ENCODE results near the gene NTN4. TPM values are rescaled to one million over a fixed set of nuclear protein-coding genes. Genes with fewer than 3 reads are reported as not detected.

NTN4 gene
- polyA plus RNA-seq, 1 experiment, result 582 TPM

DNA sequence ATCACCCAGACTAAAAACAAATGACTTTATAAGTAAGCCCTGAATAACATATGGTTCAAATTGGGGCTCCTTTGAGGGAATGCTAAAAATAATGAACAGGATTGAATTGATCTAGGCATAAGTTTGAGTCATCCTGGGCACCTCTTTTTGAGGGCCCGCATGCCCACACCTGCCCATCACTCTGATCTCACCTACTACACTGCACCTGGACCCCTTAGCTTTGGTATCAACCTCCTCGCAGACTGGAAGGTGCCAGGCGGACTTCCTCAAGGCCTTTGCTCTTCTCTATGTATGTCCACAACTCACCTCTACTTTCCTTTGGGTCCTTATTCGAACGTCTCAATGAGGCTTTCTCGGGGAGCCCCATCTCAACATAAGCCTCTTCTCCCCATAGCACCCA lies 17.2 kb downstream of the NTN4 start:
- Histone ChIP-seq H3K36me3 (ENCODE audit: control insufficient read depth, insufficient read depth, low read length) (0 out of 2 replicates have a peak, but pooled peaks cover 1% of the 10 kb centered on the region), H3K4me3 (ENCODE audit: low read depth, low read length) (no peak overlapping the region), H3K27me3 (ENCODE audit: control insufficient read depth, insufficient read depth, low read length) (no peaks in the 10 kb centered on the region)
- ChIA-PET CTCF (interaction anchor here (0.7 to 1.4 kb wide), 2 partner anchors 10 to 20 kb away, joined by 3 read pairs; no protein-coding TSS in a partner anchor), POLR2A (no interaction called here)
- DNase-seq (ENCODE audit: low read depth), result no peak
- TF ChIP-seq, protein P1, sequence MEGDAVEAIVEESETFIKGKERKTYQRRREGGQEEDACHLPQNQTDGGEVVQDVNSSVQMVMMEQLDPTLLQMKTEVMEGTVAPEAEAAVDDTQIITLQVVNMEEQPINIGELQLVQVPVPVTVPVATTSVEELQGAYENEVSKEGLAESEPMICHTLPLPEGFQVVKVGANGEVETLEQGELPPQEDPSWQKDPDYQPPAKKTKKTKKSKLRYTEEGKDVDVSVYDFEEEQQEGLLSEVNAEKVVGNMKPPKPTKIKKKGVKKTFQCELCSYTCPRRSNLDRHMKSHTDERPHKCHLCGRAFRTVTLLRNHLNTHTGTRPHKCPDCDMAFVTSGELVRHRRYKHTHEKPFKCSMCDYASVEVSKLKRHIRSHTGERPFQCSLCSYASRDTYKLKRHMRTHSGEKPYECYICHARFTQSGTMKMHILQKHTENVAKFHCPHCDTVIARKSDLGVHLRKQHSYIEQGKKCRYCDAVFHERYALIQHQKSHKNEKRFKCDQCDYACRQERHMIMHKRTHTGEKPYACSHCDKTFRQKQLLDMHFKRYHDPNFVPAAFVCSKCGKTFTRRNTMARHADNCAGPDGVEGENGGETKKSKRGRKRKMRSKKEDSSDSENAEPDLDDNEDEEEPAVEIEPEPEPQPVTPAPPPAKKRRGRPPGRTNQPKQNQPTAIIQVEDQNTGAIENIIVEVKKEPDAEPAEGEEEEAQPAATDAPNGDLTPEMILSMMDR (IDR thresholded peaks at IDR 0.05; ENCODE audit: insufficient read depth, low read depth, low read length), result no peak

DNA sequence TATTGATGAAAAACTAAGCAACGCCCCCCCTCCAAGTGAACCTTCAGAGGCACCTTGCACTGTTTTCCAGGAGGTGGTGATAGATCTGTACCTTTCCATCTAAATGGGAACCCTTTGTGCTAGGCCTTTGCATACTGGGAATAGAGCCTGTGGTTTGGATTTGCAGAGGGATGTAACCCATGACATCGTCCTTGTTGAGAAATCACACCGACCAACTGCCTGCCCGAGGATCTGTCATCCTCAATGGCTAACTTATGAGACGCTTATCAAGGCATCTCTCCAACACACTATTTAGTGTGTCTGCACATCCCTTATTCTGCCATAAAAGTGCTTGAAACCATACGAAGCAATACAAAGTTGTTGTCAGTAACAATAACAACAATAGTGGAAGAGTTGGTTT lies 22.9 kb downstream of the NTN4 start:
- Histone ChIP-seq H3K27me3 (ENCODE audit: control insufficient read depth, insufficient read depth, low read length) (no peaks in the 10 kb centered on the region), H3K4me3 (ENCODE audit: low read depth, low read length) (no peak overlapping the region), H3K36me3 (ENCODE audit: control insufficient read depth, insufficient read depth, low read length) (no peaks in the 10 kb centered on the region)
- ChIA-PET POLR2A (no interaction called here), CTCF (interaction anchor here (1.1 to 1.8 kb wide), 2 partner anchors 43 to 47 kb away, joined by 3 to 4 read pairs; no protein-coding TSS in a partner anchor)
- DNase-seq (ENCODE audit: low read depth), result no peak
- TF ChIP-seq, protein P1 (IDR thresholded peaks at IDR 0.05; ENCODE audit: insufficient read depth, low read depth, low read length), result no peak

DNA sequence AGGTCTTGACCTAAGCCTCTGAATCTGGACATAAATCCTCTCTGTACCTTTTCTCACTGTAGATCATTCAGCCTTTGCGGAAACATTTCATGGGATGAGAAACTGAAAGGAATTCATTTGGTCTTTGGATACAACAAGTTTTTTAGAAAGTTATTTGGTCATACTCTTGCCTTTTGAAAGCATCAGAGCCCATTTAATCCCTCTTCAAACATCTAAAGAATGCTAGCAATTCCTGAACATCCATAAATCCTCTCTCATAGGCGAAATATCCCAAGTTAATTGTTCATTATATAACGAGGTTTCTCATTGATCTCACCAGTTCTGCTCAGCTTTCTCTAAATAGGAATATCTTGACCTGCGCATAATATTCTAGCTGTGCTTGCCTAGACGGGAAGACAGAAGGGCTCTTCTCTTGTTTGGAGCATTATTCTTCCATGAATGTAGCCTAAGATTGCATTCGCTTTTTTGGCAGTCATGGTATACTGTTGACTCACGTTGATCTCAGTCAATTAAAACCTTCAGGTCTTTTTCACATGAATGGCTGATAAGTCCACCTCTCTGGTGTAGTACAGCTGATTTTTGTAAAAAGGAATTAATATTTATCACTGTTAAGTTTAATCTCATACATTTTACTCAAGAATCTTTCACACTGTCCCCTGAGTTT lies 24.1 kb downstream of the NTN4 start:
- ChIA-PET POLR2A (no interaction called here), CTCF (no interaction called here)
- Histone ChIP-seq H3K27me3 (ENCODE audit: control insufficient read depth, insufficient read depth, low read length) (no peaks in the 10 kb centered on the region), H3K36me3 (ENCODE audit: control insufficient read depth, insufficient read depth, low read length) (no peaks in the 10 kb centered on the region), H3K4me3 (ENCODE audit: low read depth, low read length) (no peak overlapping the region)
- DNase-seq (ENCODE audit: low read depth), result no peak
- TF ChIP-seq, protein P1 (IDR thresholded peaks at IDR 0.05; ENCODE audit: insufficient read depth, low read depth, low read length), result no peak

DNA sequence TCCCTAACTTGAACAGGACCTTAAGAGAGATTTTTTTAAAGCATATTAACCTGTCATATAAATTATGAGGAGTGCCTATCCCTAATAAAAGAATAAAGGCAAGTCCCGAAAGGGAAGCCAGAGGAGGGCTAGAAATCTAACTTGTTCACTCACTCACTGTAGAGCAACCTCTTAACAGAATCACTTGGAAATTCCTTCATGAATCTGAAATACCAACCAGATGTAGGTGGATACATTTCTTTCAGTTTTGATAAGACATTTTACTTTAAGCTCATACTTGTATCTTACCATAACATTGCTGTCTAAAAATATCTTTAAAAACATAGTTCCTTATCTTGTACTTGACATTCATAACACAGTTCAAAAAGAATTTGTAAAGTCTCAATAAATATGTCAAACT lies 25.7 kb downstream of the NTN4 start:
- Histone ChIP-seq H3K4me3 (ENCODE audit: low read depth, low read length) (no peak overlapping the region), H3K36me3 (ENCODE audit: control insufficient read depth, insufficient read depth, low read length) (no peaks in the 10 kb centered on the region), H3K27me3 (ENCODE audit: control insufficient read depth, insufficient read depth, low read length) (no peaks in the 10 kb centered on the region)
- POLR2A ChIA-PET, result interaction anchor here (0.5 kb wide), 1 partner anchor 601 kb away, joined by 3 read pairs; no protein-coding TSS in a partner anchor
- no peak for DNase-seq (ENCODE audit: low read depth)
- CTCF ChIA-PET, result no interaction called here
- TF ChIP-seq, protein P1 (IDR thresholded peaks at IDR 0.05; ENCODE audit: insufficient read depth, low read depth, low read length), result no peak

DNA sequence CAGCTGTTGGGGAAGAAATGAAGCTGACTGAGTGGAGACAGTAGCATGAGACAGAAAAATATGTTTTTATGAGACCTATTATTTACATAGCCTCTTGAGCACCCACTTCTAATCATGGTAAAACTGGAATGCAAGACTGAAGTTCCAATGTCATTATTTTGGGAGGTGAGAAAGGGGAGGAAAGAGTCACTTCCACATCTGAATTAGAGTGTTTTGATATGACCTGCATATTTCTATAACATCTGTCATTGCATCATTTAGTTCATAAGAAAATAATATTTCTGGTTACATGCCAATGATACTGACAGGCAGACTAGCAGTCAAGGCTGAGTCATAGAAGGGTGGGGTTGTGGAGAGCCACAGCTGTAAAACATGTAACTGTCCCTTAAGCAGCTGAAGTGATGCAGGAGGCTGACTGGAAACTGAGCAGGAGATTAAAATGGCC lies 26.7 kb downstream of the NTN4 start:
- ChIA-PET POLR2A (no interaction called here), CTCF (no interaction called here)
- H3K36me3 ChIP-seq (ENCODE audit: control insufficient read depth, insufficient read depth, low read length), result no peaks in the 10 kb centered on the region
- H3K27me3 ChIP-seq (ENCODE audit: control insufficient read depth, insufficient read depth, low read length), result no peaks in the 10 kb centered on the region
- peak; percentile 65 for DNase-seq (ENCODE audit: low read depth)
- no peak overlapping the region for H3K4me3 ChIP-seq (ENCODE audit: low read depth, low read length)
- TF ChIP-seq, protein P1 (IDR thresholded peaks at IDR 0.05; ENCODE audit: insufficient read depth, low read depth, low read length), result no peak
